GM21515 (cell line): ENCODE measurements around the gene LDHD.

Experiments used
- ATAC-seq: cut with Tn5 transposase; IDR thresholded peaks from one replicate; pipeline ENCODE4 v1.9.1; 2021; ENCODE audit not compliant: unreplicated experiment

The LDHD gene

GRCh38 chr16:75064403-75065148 is 52.0 kb downstream of the LDHD start:
- no peak for ATAC-seq

GRCh38 chr16:75063549-75064088 is 53.0 kb downstream of the LDHD start:
- ATAC-seq: no peak

- ATAC-seq: no peak
Observed at GRCh38 chr16:75062976-75063346, 53.6 kb downstream of the LDHD start.

- no peak for ATAC-seq
Observed at GRCh38 chr16:75062135-75062975, 54.2 kb downstream of the LDHD start.
